AG10803 (cell line): Measurements from ENCODE around the gene CCDC51.

Source experiments
- DNase-seq: peaks from one replicate; pipeline ENCODE4 v3.0.0; 2010; ENCODE audit warnings: low read depth
- H3K4me3 ChIP-seq: 2 replicates; pipeline ENCODE4 v1.5.1; 2011; ENCODE audit warnings: mild to moderate bottlenecking, low read length, control low read depth
- CTCF ChIP-seq: conservative IDR thresholded peaks from 2 replicates; pipeline ENCODE4 v1.5.1; 2011; ENCODE audit warnings: mild to moderate bottlenecking, low read length, control low read depth, inconsistent platforms

CCDC51 gene

DNA sequence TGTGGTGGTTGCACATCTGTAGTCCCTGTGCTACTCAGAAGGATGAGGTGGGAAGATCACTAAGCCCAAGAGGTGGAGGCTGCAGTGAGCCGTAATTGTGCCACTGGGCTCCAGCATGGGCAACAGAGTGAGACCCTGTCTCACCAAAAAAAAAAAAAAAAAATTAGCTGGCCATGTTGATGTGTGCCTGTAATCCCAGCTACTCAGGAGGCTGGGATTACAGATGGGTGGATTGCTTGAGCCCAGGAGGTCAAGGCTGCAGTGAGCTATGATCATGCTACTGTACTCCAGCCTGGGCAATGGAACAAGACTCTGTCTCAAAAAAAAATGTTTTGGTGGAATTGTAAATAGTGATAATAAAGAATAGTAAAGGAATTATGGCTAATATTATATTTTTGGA is 16.5 kb upstream of the CCDC51 start:
- no peak for TF ChIP-seq CTCF
- no peak overlapping the region for H3K4me3 ChIP-seq
- no peak for DNase-seq

- no peak for DNase-seq
- TF ChIP-seq CTCF, result no peak
- H3K4me3 ChIP-seq, result no peak overlapping the region
Observed at GRCh38 chr3:48451270-48451669, 11.4 kb upstream of the CCDC51 start.

GRCh38 chr3:48446425-48447193 is 6.7 kb upstream of the CCDC51 start, which contains the start of gene ATRIP:
ATRIP (plus strand) TSS chr3:48446737; CDS start chr3:48446846, 109 bp downstream.
- no peak for TF ChIP-seq CTCF
- peak within 1 kb of the TSS; percentile 90 for H3K4me3 ChIP-seq
- peak; percentile 79 for DNase-seq

- H3K4me3 ChIP-seq, result peak overlapping the region; percentile 90
- DNase-seq, result no peak
- TF ChIP-seq CTCF, result no peak
Observed at GRCh38 chr3:48446043-48446424, 6.1 kb upstream of the CCDC51 start.

GRCh38 chr3:48445277-48445882 is 5.5 kb upstream of the CCDC51 start:
- H3K4me3 ChIP-seq, result peak overlapping the region; percentile 90
- no peak for TF ChIP-seq CTCF
- no peak for DNase-seq

DNA sequence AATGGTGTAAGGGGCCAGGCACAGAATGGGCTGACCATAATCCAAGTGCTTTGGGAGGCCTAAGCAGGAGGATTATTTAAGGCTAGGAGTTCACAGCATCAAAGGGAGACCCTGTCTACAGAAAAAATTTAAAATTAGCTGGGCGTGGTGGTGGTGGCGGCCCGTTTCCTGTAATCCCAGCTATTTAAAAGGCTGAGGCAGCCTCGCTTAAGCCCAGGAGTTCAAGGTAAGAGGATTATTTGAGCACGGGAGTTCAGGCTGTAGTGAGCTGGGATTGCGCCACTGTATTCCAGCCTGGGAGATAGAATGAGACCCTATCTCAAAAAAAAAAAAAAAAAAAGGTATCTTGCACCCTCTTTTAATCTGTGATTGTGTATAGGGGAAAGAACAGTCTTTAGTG is 2.0 kb upstream of the CCDC51 start:
- H3K4me3 ChIP-seq, result peak overlapping the region; percentile 99; the same call in 1 of the 2 replicates
- TF ChIP-seq CTCF, result no peak
- no peak for DNase-seq

- no peak for TF ChIP-seq CTCF
- peak; percentile 18 for DNase-seq
- H3K4me3 ChIP-seq, result peak overlapping the region; percentile 99
Observed at GRCh38 chr3:48440590-48440958, 655 bp upstream of the CCDC51 start.
